ENCODE data around the gene TCF3.

GRCh38 chr19:1621021-1621420, 31.4 kb downstream of the TCF3 start:
- TF ChIP-seq, protein P1, sequence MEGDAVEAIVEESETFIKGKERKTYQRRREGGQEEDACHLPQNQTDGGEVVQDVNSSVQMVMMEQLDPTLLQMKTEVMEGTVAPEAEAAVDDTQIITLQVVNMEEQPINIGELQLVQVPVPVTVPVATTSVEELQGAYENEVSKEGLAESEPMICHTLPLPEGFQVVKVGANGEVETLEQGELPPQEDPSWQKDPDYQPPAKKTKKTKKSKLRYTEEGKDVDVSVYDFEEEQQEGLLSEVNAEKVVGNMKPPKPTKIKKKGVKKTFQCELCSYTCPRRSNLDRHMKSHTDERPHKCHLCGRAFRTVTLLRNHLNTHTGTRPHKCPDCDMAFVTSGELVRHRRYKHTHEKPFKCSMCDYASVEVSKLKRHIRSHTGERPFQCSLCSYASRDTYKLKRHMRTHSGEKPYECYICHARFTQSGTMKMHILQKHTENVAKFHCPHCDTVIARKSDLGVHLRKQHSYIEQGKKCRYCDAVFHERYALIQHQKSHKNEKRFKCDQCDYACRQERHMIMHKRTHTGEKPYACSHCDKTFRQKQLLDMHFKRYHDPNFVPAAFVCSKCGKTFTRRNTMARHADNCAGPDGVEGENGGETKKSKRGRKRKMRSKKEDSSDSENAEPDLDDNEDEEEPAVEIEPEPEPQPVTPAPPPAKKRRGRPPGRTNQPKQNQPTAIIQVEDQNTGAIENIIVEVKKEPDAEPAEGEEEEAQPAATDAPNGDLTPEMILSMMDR (IDR thresholded peaks at IDR 0.05; ENCODE audit: poor library complexity, severe bottlenecking): no peak
- TF ChIP-seq EP300 (conservative IDR thresholded peaks at IDR 0.05; ENCODE audit: poor library complexity, severe bottlenecking) (no peak), MXI1 (conservative IDR thresholded peaks at IDR 0.05; ENCODE audit: poor library complexity, severe bottlenecking) (no peak), TAF1 (IDR thresholded peaks at IDR 0.05; ENCODE audit: low read depth) (no peak), EZH2 (IDR thresholded peaks at IDR 0.05; ENCODE audit: borderline replicate concordance, insufficient read depth, low read length, poor library complexity, severe bottlenecking) (no peak), POLR2AphosphoS5 (IDR thresholded peaks at IDR 0.05) (no peak), REST (IDR thresholded peaks at IDR 0.05; ENCODE audit: borderline replicate concordance) (no peak), RAD21 (conservative IDR thresholded peaks at IDR 0.05) (no peak)
